ENCODE measurements around the gene NDRG4.
A peak's percentile ranks its signal among the peaks of the same experiment; 100 is the strongest.

The NDRG4 gene

GRCh38 chr16:58497468-58497867, 2.5 kb upstream of the NDRG4 start:
- DNase-seq = no peak

- no peak for DNase-seq
Measured at GRCh38 chr16:58497935-58498334, 2.0 kb upstream of the NDRG4 start.

GRCh38 chr16:58498341-58499091, 1.4 kb upstream of the NDRG4 start:
- DNase-seq = no peak

- DNase-seq = no peak
Measured at GRCh38 chr16:58499092-58499511, 841 bp upstream of the NDRG4 start.

- DNase-seq = no peak
Measured at GRCh38 chr16:58500430-58501241, 693 bp downstream of the NDRG4 start.

GRCh38 chr16:58501242-58502131, 1.5 kb downstream of the NDRG4 start:
- peak; percentile 39 for DNase-seq

GRCh38 chr16:58502217-58502921, 2.4 kb downstream of the NDRG4 start:
- no peak for DNase-seq

- DNase-seq = no peak
Measured at GRCh38 chr16:58503166-58503862, 3.4 kb downstream of the NDRG4 start.

GRCh38 chr16:58503863-58504688, 4.1 kb downstream of the NDRG4 start:
- no peak for DNase-seq

GRCh38 chr16:58506241-58507194, 6.6 kb downstream of the NDRG4 start:
- DNase-seq = no peak

GRCh38 chr16:58507195-58507962, 7.4 kb downstream of the NDRG4 start:
- DNase-seq = no peak

GRCh38 chr16:58507963-58508670, 8.2 kb downstream of the NDRG4 start:
- DNase-seq = no peak

GRCh38 chr16:58508671-58509251, 8.8 kb downstream of the NDRG4 start:
- DNase-seq = no peak

GRCh38 chr16:58509256-58510096, 9.5 kb downstream of the NDRG4 start:
- DNase-seq = no peak

- DNase-seq = no peak
Measured at GRCh38 chr16:58510097-58510775, 10.3 kb downstream of the NDRG4 start.
